MCF 10A (cell line): Measurements from ENCODE around the gene NRARP. TPM values are rescaled to one million over a fixed set of nuclear protein-coding genes. Genes with fewer than 3 reads are reported as not detected.

Source experiments
- BruUV-seq: library from RNA; stranded (reverse); fragments of 400-500 nt; replicated peaks from 2 replicates; lab custom pipeline; 2021; lab: Mats Ljungman, UMichigan
- CTCF ChIA-PET: fragments of 300-600 bp; sonication (Branson Sonifier 250); formaldehyde crosslinking; extraction: SDS; loops from one replicate; lab custom pipeline; 2021; ENCODE audit warnings: antibody characterized with exemption, inconsistent platforms; lab: Yijun Ruan, JAX
- POLR2A ChIA-PET: fragments of 300-600, 350-650 bp; sonication (Branson Sonifier 250); formaldehyde crosslinking; extraction: SDS; loops from one replicate; lab custom pipeline; 2020; ENCODE audit warnings: antibody characterized with exemption, inconsistent platforms; lab: Yijun Ruan, JAX
- DNase-seq: peaks from one replicate; pipeline ENCODE4 v3.0.0-alpha.2; 2018; ENCODE audit not compliant: unreplicated experiment
- H3K27ac Mint-ChIP-seq: one replicate; pipeline ENCODE4 v1.8.0; 2022; ENCODE audit warnings: mild to moderate bottlenecking, low read depth, mixed read lengths; ENCODE audit not compliant: unreplicated experiment
- H3K27me3 Mint-ChIP-seq: one replicate; pipeline ENCODE4 v1.8.0; 2022; ENCODE audit warnings: mixed read lengths; ENCODE audit not compliant: insufficient read depth, unreplicated experiment
- H3K36me3 Mint-ChIP-seq: one replicate; pipeline ENCODE4 v1.8.0; 2022; ENCODE audit warnings: mild to moderate bottlenecking, moderate library complexity, mixed read lengths; ENCODE audit not compliant: insufficient read depth, unreplicated experiment
- H3K4me1 Mint-ChIP-seq: one replicate; pipeline ENCODE4 v1.8.0; 2022; ENCODE audit warnings: mixed read lengths; ENCODE audit not compliant: insufficient read depth, unreplicated experiment
- H3K4me3 Mint-ChIP-seq: one replicate; pipeline ENCODE4 v1.8.0; 2022; ENCODE audit warnings: mild to moderate bottlenecking, moderate library complexity, mixed read lengths; ENCODE audit not compliant: unreplicated experiment
- H3K9me3 Mint-ChIP-seq: one replicate; pipeline ENCODE4 v1.8.0; 2022; ENCODE audit warnings: mixed read lengths; ENCODE audit not compliant: unreplicated experiment
- CTCF ChIP-seq: fragments of 200-600 bp; IDR thresholded peaks from one replicate; pipeline ENCODE4 v1.8.0; 2022; ENCODE audit warnings: antibody characterized with exemption, mild to moderate bottlenecking; ENCODE audit not compliant: unreplicated experiment
- intact Hi-C: fragments of 100-400 bp; cut with micrococcal nuclease; formaldehyde crosslinking; loops from 2 replicates; pipeline ENCODE4 v1.14.1; 2022
- total RNA-seq: library from RNA; stranded (reverse); gene quantifications from 2 replicates; pipeline ENCODE4 v1.2.3, GENCODE V29; 2022

Gene NRARP
- total RNA-seq, 1 experiment from 2014 or later = 1.4 TPM

GRCh38 chr9:137305798-137306065 is 3.7 kb upstream of the NRARP start:
- BruUV-seq = no TSS peak
- no peak for DNase-seq
- no peak for TF ChIP-seq CTCF
- Mint-ChIP-seq H3K27ac (no peak overlapping the region), H3K4me1 (no peaks in the 10 kb centered on the region), H3K27me3 (no peaks in the 10 kb centered on the region), H3K9me3 (no peaks in the 10 kb centered on the region), H3K36me3 (peaks cover 7% of the 10 kb centered on the region), H3K4me3 (no peak overlapping the region)
- intact Hi-C loops = no loop called here
- ChIA-PET CTCF (no interaction called here), POLR2A (no interaction called here)

GRCh38 chr9:137305060-137305797 is 3.2 kb upstream of the NRARP start:
- TF ChIP-seq CTCF = no peak
- no peaks in the 10 kb centered on the region for H3K4me1 Mint-ChIP-seq
- intact Hi-C loops = no loop called here
- no peak for DNase-seq
- no TSS peak for BruUV-seq
- ChIA-PET CTCF (interaction anchor here (1.2 kb wide), 1 partner anchor 9 kb away, joined by 3 read pairs; no protein-coding TSS in a partner anchor), POLR2A (interaction anchor here (2.0 kb wide), 1 partner anchor 117 kb away, joined by 5 read pairs; the partner anchor contains the start of gene EXD3)
- H3K36me3 Mint-ChIP-seq = peaks cover 7% of the 10 kb centered on the region
- H3K9me3 Mint-ChIP-seq = no peaks in the 10 kb centered on the region
- H3K4me3 Mint-ChIP-seq = no peak overlapping the region
- no peaks in the 10 kb centered on the region for H3K27me3 Mint-ChIP-seq
- H3K27ac Mint-ChIP-seq = no peak overlapping the region

GRCh38 chr9:137304383-137305059 is 2.5 kb upstream of the NRARP start:
- Mint-ChIP-seq H3K4me1 (no peaks in the 10 kb centered on the region), H3K36me3 (peaks cover 7% of the 10 kb centered on the region), H3K9me3 (no peaks in the 10 kb centered on the region), H3K27me3 (no peaks in the 10 kb centered on the region), H3K4me3 (no peak overlapping the region), H3K27ac (no peak overlapping the region)
- no TSS peak for BruUV-seq
- CTCF ChIA-PET = interaction anchor here (0.6 to 1.2 kb wide), 3 partner anchors 8 to 193 kb away, joined by 3 to 4 read pairs (median 3); no protein-coding TSS in a partner anchor
- DNase-seq = no peak
- POLR2A ChIA-PET = interaction anchor here (2.0 kb wide), 1 partner anchor 118 kb away, joined by 5 read pairs; the partner anchor contains the start of gene EXD3
- intact Hi-C loops = loop anchor here (5.0 kb wide), 1 partner anchor 118 kb away; the partner anchor contains the start of genes EXD3 and NOXA1
- TF ChIP-seq CTCF = no peak

GRCh38 chr9:137303893-137304382 is 1.9 kb upstream of the NRARP start:
- Mint-ChIP-seq H3K36me3 (peaks cover 10% of the 10 kb centered on the region), H3K27ac (no peak overlapping the region), H3K9me3 (no peaks in the 10 kb centered on the region), H3K4me1 (no peaks in the 10 kb centered on the region), H3K4me3 (no peak overlapping the region), H3K27me3 (no peaks in the 10 kb centered on the region)
- DNase-seq = no peak
- ChIA-PET CTCF (interaction anchor here (0.6 to 1.2 kb wide), 4 partner anchors 7 to 231 kb away, joined by 3 to 4 read pairs (median 3); no protein-coding TSS in a partner anchor), POLR2A (interaction anchor here (1.5 to 2.0 kb wide), 2 partner anchors 49 to 119 kb away, joined by 5 read pairs; partner anchors contain the start of genes EXD3 and NELFB)
- BruUV-seq = no TSS peak
- intact Hi-C loops = loop anchor here (5.0 kb wide), 1 partner anchor 118 kb away; the partner anchor contains the start of genes EXD3 and NOXA1
- TF ChIP-seq CTCF = no peak
